ENCODE measurements around the gene BTAF1.
A peak's percentile ranks its signal among the peaks of the same experiment; 100 is the strongest.

DNA sequence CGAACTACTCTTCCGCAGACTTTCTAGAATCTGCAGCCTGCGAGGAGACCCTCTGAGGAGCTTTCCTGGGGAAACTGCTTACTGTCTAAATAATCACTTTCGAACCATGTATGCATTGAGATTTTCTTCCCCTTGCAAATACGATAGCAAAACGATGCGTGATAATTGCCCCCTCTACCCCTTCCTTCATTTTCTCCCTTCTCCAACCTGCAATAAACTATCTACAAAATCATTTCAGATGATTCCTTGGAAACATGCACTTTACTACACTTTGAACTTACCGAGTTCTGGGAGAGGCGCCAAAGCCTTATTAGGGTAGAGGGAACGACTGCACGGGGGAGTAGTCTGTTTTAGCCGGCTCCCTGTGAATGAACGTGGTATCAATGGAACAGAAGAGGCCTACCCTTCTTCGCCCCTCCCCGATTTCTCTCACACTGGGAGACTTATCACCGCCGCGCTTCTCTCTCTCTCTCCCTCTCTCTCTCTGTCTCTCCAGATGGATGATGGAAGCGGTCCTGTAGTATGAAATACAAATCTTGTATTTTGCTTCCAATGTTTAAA lies 14.4 kb upstream of the BTAF1 start, which contains the start of gene FGFBP3:
- no peak for TF ChIP-seq POLR2A (IDR thresholded peaks at IDR 0.05)
- TF ChIP-seq, protein P1, sequence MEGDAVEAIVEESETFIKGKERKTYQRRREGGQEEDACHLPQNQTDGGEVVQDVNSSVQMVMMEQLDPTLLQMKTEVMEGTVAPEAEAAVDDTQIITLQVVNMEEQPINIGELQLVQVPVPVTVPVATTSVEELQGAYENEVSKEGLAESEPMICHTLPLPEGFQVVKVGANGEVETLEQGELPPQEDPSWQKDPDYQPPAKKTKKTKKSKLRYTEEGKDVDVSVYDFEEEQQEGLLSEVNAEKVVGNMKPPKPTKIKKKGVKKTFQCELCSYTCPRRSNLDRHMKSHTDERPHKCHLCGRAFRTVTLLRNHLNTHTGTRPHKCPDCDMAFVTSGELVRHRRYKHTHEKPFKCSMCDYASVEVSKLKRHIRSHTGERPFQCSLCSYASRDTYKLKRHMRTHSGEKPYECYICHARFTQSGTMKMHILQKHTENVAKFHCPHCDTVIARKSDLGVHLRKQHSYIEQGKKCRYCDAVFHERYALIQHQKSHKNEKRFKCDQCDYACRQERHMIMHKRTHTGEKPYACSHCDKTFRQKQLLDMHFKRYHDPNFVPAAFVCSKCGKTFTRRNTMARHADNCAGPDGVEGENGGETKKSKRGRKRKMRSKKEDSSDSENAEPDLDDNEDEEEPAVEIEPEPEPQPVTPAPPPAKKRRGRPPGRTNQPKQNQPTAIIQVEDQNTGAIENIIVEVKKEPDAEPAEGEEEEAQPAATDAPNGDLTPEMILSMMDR (IDR thresholded peaks at IDR 0.05), result peak in 1 of 6 experiments; percentile 3

Measured in thyroid gland (tissue), 4 donors.